C1 segment of cervical spinal cord (tissue), 14 donors: ENCODE measurements around the gene LAG3.
"Not testable (repeated sequence)": the region's sequence is repeated elsewhere in the genome, so short reads cannot be mapped to it uniquely, and the experiment has no call there.

Experiments
- DNase-seq, 14 donors: peaks; one replicate each; lab custom pipeline; 2025; lab: John Stamatoyannopoulos, UW

LAG3 gene

DNA sequence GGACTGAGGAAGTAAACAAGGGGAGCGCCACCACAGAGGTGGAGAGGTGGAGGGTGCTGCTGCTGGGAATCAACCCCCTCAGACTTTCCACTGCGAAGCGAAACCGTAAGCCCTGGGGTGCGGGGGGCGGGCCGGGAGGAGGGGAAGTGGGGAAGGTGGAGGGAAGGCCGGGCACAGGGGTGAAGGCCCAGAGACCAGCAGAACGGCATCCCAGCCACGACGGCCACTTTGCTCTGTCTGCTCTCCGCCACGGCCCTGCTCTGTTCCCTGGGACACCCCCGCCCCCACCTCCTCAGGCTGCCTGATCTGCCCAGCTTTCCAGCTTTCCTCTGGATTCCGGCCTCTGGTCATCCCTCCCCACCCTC is at the start of gene LAG3:
Gene LAG3 (plus strand): TSS at position 190 of the 365 bp plus-strand sequence. CDS start 333 bp downstream, outside the sequence.
- DNase-seq: peak in 2 of 14 donors; percentile 7 to 16

- no peak for DNase-seq
Measured at GRCh38 chr12:6722863-6723262, 49.5 kb upstream of the LAG3 start.

DNA sequence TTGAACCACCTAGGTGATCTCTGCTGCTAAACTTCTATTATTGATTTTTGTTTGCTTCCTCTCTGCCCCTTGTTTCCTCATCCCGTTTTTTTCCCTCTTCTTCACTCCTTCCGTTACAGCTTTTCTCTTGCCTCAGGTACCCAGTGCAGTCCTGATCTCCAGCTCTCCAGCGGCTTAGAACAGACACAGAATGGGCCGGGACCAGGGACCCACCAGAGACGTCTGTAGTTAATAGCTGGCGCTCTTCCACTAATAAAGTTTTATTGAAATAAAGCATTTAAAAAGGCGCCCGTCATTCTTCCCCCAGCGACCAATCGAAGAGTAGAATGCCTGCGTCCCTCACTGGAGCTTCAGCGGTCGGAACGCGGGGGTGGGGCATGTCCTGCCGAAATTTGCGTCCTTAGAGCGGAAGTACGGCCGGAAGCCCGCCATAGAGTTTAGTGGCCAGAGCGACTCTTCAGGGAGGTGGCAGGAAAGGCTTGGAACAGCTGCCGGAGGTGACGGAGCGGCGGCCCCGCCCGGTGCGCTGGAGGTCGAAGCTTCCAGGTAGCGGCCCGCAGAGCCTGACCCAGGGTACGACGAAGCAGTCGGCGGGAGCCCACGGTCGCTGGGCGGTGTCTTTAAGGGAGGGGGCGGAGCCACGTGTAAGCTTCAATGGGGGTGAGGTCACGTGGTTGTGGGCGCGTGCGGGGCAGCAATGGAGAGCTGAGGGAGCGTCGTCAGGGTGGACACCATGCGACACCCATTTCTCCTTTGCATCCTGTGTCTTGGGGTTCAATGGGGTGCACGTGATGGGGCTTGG is 48.5 kb upstream of the LAG3 start, which contains the start of gene COPS7A:
Gene COPS7A (plus strand): TSS at position 440 of the 802 bp plus-strand sequence. CDS start 611 bp downstream, outside the sequence.
- peak; percentile 85 to 100 (median 96) for DNase-seq

DNA sequence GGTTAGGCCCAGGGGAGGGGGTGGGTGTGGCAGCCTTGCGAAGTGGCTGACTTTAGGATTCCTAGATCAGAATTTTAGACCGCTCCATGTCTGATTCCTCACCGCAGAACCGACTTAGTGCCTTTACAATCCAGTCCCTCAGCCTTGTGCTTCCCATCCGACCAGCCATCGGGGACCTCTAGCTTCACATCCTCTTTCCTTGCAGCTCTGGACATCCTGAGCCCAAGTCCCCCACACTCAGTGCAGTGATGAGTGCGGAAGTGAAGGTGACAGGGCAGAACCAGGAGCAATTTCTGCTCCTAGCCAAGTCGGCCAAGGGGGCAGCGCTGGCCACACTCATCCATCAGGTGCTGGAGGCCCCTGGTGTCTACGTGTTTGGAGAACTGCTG is 47.9 kb upstream of the LAG3 start:
- DNase-seq: peak in 1 of 14 donors; percentile 57

- no peak for DNase-seq
Measured at GRCh38 chr12:6725350-6725749, 47.0 kb upstream of the LAG3 start.

DNA sequence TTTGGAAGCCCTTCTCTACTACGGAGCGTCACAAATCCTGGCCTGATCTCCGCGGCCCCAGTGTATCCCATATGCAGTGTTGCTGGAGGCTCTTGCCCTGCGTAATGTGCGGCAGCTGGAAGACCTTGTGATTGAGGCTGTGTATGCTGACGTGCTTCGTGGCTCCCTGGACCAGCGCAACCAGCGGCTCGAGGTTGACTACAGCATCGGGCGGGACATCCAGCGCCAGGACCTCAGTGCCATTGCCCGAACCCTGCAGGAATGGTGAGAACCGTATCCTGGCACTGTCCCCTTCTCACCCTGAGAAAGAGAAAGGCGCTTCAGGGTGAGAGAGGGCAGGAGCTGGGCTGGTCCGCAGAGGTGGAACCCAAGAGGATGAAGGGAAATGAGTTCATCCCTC is 43.1 kb upstream of the LAG3 start:
- DNase-seq: no peak

DNA sequence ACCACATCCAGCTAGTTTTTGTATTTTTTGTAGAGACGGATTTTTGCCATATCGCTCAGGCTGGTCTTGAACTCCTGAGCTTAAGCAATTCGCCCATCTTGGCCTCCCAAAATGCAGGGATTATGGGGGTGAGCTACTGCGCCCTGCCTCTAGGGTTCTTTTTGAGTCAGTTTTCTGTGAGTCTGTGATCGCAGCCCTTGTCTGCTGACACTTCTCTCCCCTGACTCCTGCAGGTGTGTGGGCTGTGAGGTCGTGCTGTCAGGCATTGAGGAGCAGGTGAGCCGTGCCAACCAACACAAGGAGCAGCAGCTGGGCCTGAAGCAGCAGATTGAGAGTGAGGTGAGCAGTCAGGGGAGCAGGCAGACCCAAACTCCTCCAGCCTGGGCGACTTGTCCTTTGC is 42.2 kb upstream of the LAG3 start:
- DNase-seq: no peak

DNA sequence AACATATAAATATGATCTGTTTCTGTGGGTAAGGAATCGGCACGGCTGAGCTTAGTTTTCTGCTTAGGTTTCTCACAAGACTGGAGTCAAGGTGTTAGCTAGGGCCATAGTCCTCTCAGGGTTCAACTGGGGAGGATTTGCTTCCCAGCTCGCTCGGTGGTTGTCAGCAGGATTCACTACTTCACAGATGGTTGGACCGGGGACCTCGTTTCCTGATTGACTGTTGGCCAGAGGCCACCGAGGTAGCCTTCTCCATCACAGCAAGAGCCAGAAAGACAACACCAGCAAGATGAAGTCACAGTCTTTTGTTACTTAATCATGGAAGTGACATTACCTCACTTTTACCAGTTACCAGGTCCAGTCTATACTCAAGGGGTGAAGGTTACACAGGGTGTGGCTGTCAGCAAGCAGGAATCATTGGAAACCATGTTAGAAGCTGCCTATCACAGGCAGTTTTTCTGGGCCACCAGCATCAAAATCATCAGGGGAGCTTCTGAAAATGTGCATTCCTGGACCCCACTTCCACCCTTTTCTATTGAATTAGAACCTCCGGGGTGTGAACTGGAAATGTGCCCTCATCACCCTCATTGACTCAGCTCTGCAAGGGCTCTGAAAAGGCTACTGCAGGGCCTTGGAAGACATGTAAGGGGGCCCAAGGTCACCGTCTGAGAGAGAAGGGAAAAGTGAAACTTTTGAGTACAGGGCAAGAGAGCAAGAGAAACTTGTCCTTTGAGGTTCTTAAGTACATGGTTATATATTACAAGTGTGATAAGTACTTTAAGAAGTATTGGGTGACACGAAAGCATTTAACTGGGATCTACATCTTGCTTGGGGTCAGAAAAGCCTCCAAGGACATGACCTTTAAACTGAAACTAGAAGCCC is 37.6 kb upstream of the LAG3 start:
- DNase-seq: peak in 2 of 14 donors; percentile 3 to 79

DNA sequence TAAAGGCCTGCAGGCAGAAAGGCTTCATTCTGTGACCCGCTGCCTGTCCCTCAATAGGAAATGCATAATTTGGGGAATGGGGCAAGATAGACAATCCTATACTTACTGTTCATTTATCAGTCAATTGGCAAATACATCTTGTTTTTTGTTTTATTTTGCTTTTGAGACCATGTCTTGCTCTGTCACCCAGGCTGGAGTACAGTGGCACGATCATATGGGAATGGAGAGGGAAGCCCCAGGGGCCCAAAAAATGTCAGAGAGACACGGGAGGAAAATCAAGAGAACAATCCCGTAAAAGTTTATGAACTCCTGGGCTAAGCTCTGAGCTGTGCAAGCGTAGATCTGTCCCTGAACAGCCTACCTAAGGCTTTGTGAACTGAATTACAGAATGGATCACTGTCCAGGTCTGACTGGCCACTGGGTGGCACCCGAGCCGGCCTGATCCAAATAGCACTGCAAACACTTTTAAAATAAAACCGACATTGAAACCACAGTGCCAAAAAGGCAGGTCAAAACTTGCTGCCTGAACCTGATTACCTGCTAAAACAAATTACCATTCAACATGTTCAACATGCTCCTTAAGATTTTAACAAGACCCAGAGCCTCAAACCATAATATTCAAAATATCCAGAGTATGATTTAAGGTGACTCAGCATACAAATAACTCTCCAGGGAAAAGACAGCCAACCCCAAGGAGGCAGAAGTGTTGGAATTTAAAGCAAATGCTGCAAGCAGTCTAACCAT is 36.7 kb upstream of the LAG3 start:
- DNase-seq: peak in 9 of 14 donors; percentile 8 to 76 (median 18)

DNA sequence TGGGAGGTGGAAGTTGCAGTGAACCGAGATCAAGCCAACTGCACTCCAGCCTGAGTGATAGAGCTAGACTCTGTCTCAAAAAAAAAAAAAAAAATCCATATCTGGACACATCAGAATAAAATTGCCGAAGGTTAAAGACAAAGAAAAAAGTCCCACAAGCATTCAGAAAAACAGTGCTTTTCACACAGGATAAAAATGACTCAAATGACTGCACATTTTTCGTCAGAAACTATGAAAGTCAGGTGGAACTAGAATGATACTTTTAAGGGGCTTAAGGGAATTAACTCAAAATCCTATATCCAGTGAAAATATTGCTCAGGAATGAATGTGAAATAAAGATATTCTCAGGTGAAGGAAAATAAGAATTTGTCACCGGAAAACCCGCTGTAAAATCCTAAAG is 35.6 kb upstream of the LAG3 start:
- DNase-seq: no peak

- DNase-seq: not testable (repeated sequence)
Measured at GRCh38 chr12:6742080-6742479, 30.2 kb upstream of the LAG3 start.

GRCh38 chr12:6742834-6743233 is 29.5 kb upstream of the LAG3 start:
- no peak for DNase-seq

DNA sequence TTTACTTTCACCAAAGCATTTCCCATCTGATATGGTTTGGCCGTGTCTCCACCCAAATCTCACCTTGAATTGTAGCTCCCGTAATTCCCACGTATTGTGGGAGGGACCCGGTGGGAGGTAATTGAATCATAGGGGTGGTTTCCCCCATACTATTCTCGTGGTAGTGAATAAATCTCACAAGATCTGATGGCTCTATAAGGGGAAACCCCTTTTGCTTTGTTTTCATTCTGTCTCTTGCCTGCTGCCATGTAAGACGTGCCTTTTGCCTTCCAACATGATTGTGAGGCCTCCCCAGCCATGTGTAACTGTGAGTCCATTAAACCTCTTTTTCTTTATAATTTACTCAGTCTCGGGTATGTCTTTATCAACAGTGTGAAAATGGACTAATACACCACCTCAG is 29.0 kb upstream of the LAG3 start:
- DNase-seq: not testable (repeated sequence)

GRCh38 chr12:6745741-6746525 is 26.4 kb upstream of the LAG3 start:
- no peak for DNase-seq

DNA sequence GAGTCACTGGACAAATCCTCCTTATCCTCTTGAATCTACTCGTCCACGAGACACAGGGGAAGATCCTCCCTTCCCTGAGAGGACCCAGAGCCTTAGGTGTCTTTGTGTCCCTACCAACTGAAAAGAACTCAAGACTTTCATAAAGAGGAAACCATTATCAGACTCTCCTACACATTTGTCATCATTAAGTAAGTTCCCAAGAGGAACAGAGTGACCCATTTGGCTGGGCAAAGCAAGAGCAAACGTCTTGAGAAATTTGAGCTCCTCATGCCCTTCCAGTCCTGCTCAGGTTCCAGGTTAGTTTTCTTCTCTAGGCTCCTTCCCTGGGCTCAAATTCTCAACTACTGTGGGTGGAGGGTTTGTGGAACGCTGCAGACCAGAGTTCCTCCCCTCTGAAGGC is 25.1 kb upstream of the LAG3 start:
- no peak for DNase-seq

DNA sequence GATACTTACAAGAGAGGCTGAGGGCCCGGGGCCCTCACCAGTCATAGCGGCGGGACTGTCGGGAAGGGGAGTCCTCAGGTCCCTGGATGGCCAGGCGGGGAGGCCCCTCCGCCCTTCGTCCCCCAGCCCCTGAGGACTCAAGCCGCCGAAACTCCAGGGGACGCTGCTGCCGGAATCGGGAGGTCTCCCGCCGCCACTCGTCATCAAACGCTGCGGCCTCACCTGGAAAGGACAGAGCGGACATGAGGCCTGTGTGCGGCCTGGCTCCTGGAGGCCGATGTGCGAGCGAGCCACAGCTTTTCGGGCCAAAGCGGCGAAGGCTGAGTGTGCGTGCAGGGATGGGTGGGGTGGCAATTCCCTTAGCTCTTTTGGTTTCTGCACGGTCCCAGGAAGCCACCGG is 23.6 kb upstream of the LAG3 start:
- DNase-seq: no peak

DNA sequence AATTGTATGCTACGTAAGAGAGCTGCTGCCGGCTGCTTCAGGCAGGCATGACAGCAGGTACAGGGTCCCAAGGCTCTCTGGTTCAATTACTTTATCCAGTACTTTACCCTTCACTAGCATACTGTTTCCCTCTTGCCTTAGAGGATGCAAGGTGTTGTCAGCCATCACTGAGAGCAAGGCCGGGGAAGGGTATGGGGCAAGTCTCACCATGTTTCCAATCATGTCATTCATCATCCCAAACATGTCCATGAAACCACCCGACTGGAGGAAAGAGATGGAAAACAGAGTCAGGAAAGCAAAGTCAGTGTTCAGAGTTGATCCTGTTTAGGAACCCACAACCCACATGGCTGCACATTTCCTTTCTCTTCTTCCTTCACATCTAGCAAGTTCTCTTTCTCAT is 21.8 kb upstream of the LAG3 start:
- DNase-seq: no peak

DNA sequence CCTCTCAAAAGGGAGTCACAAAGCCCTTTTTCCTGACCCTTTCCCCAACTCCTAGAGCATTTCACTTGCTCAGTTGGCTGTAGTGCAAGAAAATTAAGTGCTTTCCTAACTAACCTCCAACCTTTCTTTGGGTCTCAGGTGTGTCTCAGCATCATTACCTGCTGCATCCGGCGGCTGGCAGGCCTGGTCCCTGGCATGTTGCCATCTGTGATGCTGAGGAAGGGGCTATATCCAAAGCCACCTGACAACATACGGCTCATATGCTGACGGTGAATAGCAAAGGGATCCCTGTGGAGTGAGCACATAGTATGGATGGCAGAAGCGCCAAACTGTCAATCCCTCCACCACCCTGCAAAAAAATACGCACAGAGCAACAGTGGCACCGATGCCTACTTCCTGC is 20.6 kb upstream of the LAG3 start:
- DNase-seq: no peak

DNA sequence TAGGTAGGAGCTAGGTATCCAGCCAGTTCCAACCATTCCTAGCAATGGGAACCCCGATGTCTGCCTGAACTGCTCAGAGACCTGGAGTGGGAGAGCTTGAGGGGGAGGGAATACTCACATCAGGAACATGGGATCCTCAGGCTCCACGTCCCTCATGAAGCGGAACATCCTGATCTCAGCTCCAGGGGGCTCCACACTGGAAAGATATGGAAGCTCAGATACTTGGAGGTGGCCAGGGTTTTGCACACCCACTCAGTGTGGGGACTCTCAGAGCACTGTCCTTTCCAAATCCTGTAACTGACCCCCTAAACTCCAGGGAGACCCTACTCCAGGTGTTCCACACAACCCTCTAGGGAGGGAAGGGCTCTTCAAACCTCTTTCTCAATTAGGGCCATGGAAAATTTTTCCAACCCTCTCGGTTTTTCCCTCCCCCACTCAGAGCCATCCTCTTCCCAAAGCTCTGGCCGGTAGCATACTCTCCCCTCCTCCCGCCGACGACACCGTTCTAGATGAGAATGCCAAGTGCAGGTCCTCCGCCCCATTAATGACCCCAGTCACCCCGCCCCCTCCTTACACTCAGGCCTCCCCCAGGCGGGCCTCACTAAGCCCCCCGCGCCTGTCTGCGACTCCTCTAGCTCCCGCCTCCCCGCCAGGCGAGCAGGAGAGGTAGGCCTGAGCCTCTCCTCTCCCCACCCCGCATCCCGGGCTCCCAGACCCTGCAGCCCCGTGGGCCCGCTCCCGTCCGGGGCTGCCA is 20.0 kb upstream of the LAG3 start:
- DNase-seq: peak in 2 of 14 donors; percentile 59 to 73
